Stimulated activated CD4-positive, alpha-beta T cell treated with anti-CD3 and anti-CD28 coated beads, Interleukin-1b, Interleukin-23, amount 100 ng/mL, for 48 hours (primary cell): ENCODE data around the gene SMG9.
A peak's percentile ranks its signal among the peaks of the same experiment; 100 is the strongest.

Source experiments
- DNase-seq: peaks from one replicate; pipeline ENCODE4 v3.0.0-alpha.2; 2020

The SMG9 gene

DNA sequence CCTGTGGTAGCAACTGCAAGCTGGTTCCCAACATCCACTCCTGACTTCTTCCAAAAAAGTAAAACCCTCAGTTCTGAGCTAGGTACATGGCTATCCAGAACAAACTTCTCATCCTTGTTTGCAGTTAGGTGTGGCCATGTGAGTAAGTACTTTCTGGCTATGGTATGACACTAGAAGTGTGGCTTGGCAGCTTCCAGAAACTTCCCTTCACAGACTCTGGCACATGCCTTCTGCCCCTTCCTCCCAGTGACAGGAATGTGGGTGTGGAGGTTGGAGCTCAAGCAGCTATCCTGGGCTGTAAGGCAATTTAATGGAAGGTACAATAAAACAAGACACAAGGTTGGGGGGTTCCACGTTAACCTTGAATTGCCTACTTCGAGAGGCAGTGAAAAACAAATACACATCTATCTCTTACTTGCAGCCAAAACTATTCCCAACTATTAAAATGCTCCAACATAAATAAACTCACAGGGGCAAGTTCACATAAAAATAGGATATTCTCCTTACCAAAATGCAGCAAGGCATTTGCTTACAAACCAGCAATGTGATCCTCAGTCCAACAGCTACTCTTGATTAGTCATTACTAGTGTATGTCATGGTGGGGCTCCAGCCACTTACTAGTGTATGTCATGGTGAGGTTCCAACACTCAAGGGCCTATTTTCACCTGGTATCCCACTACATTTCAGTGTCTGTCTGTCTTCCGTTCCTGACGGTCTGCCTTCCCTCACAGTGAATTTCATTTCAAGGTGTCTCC is 3.1 kb downstream of the SMG9 start:
- no peak for DNase-seq

DNA sequence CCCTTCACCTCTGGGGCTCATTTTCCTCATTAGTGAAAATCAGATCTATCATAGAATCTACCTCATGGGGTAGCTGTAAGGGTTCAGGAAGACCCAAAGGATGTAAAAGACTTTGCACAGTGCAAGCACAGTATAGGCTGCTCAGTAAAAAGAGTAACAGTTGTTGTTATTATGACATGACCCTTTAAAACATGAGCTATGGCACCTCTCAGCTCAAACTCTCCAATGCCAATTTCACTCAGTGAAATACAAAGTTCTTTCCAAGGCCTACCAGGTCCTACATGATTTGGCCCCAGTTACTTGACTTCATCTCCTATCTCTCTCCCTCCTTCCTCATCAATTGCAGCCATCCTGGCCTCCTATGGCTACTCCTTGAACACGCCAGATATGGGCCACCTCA is 4.9 kb downstream of the SMG9 start:
- DNase-seq = no peak

DNA sequence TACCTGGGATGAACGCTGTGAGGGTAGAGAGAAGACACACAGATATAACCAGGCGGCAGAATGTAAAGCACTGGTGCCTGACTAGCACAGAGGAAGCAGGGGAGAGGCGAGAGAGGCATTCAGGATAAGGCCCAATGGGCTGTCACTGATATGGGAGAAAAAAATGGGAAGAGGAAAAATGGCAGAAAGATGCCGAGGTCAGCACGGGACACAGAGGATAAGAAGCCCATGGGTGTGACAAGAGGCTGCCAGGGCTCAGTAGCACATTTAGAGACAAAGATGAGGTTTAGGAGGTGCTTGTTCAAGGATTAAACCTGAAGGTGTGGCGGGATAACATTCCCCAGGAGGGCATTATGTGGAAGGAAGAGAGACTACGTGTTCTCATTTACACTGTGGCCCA is 5.6 kb downstream of the SMG9 start:
- DNase-seq = no peak

DNA sequence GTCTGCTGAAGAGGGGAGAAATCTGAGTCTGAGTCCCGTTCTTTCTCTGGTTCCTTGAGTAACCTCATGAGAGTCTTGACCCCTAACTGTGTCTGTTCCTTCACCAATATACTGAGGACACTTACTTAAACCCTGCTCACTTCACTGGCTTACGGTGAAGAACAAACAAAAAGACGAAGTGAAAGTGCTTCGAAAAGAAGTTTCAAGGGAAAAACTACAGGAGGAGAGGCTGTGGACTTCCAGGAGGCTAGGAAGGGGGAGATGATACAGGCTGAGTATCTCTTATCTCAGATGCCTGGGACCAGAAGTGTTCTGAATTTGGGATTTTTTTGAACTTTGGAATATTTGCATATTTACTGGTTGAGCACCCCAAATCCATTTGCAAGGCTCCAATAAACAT is 6.1 kb downstream of the SMG9 start:
- no peak for DNase-seq

DNA sequence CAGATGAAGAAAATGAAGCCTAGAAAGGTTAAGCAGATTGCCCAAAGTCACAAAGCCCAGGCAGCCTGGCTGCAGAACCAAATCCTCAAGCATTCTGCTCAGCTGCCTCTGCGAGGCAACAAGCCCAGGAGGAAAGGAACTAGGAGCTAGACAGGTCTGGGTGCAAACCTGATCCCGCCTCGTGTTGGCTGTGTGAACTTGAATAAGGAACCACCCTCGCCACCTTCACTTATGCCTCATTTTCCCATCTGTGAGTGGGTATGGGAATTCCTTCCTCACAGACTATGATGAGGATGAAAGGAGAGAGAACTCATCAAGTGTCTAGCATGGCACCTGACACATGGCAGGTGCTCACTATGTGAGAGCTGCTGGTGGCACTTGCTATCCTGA is 6.6 kb downstream of the SMG9 start:
- DNase-seq = no peak

DNA sequence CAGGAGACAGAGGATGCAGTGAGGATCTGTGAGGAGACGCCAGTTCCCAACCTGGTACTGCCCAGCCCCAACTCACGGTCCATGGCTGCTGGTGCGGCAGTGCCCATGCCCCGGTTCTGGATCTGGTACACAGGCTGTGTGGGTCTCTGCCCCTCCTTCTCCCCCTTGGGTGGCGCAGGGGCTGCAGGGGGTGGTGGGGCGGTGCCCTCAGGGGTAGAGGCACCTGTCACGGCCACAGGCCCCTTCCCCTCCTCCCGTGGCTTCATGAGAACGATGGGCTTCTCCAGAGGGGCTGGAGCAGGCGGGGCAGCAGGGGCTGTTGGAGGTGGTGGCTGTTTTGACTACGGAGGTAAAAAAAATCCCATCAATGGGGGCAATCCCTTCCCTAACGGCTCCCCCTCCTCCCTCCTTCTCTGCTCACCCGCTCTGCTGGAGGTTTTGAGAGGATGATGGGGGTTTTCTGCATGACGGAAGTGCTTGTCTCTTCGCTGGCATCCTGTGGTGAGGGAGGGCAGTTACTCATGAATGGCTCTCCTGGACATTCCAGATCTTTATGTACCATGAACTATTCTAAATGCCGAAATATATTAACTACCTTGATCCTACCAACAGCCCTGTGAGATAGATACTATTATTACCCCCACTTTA is 7.1 kb downstream of the SMG9 start:
- no peak for DNase-seq

DNA sequence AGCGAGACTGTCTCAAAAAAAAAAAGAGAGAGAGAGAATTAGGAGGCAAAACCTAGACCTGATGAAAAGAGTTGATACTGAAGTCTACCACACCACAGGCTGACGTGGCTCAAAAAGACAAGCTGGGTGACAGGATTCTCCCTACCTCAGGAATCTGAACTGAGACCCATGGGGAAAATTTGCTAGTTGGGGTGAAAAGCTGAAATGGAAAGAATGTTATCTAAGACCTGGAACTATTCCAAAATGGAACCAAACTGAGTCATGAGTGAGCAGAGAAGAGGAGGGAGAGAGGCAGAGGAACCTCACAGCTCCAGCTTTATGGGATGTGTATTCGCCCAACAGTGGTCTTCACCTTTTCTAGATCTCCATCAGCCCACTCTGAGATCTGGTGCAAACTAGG is 11.7 kb downstream of the SMG9 start:
- no peak for DNase-seq

DNA sequence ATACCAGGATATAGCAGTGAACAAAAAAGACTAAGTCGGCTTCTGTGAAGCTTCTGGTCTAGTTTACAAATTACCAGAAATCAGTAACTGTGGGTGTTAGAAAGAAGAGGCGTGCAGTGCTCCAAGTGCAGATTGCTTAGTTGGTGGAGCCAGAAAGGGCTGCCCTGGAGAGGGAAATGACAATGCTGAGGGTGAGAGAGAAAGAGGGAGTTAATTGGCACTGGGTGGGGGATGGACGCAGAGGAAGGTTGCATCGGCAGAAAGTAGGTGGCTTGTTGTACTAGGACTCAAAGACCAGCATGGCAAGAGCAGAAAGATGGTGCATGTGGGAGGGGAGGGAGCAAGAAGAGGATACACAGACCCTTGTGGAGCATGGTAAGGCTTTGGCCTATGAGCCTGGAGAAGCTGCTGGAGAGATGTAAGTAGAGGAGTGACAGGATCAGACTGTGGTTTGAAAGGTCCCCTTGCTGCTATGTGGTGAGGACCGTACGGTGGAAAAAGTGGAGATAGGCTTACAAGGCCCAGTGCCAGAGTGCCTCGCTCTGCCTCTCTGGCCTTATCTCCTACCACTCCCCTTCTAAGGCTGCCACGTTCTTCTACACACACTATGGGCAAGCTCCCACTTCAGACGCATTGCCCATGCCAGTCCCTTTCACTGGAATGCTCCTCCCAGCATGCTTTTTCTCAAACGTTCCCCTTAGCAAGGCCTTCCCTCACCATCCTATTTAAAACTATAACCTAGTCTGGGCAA is 13.5 kb downstream of the SMG9 start:
- no peak for DNase-seq

DNA sequence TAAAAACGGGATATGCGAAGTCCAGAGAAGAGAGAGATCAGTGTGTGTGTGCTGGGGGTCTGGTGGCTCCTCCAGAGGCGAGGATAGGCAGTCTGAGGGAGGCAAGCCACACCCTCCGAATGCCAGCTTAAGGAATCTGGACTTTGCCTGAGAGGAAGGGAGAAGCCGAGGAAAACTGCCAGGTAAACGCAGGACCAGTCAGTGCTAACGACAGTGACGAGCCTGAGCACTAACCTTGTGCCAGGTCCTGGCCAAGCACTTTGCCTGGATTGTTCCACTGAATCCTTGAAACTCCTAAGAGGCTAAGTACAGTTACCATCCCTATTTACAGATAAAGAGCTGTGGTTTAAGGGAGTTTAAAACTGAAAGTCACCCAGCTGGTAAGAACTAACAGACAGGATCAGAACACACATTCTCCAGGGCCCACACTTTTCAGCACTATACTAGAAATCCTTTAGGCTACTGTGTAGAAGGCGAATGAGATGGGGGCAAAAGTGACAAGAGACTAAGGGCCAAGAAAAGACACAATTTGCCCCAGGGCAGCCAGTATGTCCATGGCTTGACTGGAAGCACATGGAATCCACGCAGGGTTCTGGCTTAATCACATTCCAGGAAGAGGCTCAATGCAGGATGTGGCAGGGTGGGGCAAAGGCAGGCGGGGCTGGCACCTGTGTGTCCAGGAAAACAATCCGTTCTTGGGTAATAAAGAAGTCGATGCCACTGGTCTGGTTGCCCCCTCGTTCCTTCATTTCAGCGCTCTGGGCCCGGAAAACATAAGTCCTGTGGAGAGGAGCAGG is 15.1 kb downstream of the SMG9 start:
- no peak for DNase-seq

DNA sequence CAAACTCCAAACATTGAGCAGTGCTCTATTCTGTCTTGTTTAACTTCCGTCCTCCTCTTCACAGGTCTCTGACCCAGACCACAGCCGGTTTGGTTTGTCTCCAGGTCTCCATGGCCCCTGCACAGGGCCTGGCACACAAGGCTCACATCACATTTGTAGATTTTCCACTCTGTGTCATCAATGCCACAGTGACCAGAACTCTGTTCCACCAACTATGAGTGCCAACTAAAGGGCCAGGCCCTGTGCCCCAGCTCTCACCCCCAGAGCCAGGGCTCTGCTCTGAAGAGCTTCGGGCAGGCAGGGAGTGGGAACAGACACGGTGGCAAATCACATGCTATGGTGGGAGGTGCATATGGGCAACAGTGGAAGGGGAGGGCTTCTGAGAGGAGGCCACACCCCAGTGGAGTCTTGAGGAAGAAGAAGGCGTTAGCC is 16.0 kb downstream of the SMG9 start:
- DNase-seq = no peak

DNA sequence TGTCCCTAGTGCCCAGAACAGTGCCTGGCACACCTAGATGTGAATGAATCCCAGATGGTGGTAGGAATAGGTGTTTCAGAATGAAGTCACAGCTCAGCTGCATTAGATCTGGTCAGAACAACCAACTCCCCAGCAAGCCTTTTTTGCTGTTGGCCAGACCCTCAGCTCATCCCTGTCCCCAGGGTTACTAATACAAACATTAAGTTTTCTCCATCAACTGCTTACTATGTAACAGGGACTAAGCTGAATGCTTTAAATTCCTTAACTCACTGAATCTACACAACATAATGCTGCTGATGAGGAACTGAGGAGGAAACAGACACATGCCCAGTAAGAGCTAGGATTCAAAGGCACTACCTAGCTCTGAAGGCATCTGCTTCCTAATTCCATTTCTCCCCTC is 18.8 kb downstream of the SMG9 start:
- no peak for DNase-seq

DNA sequence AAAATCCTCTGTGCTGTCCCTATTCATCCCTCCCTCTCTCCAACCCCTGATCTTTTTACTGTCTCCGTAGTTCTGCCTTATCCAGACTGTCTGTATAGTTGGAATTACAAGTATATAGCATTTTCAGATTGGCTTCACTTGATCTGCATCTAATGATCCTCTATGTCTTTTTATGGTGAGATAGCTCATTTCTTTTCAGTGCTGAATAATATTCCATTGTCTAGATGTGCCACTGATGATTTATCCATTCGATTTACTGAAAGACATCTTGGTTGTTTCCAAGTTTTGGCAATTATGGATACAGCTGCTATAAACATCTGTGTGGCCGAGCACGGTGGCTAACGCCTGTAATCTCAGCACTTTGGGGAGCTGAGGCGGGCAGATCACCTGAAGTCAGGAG is 19.7 kb downstream of the SMG9 start:
- DNase-seq = no peak

DNA sequence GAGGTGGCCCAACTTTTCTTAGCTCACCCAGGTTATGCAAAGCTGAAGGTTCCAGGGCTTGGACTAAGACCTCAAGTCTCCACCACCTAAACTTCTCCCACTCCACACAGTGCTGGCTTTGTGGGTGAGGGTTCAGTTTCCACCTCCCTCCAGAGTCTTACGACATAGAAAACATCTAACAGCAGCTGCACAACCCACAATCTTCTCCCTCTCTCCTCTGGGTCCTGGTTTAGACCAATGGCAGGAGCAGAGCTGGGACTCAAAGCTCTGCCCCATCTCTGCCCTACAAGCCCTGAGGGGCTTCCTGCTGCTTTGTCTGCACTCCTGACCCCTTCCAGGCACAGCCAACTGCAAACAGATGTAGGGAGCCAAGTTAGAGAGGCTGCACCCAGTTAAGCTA is 22.9 kb downstream of the SMG9 start:
- DNase-seq = no peak

DNA sequence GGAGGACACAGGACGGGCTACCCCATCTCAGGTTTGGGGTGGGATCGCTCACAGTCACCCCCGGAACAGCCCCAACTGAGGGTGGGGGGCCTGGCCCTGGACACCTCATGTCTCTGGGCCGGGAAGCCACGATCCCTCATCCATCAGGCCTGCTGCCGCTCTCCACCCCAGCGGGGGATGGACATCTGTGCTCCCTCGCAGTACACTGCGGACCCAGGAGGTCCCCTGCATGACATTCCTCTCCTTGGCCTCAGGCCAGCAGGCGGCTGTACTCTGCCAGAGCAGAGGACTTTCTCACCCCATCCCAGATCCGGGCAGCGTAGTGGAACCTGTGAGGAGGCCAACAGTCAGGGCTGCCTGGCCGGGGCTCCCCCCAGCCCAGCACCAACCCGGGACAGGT is 23.4 kb downstream of the SMG9 start:
- no peak for DNase-seq

DNA sequence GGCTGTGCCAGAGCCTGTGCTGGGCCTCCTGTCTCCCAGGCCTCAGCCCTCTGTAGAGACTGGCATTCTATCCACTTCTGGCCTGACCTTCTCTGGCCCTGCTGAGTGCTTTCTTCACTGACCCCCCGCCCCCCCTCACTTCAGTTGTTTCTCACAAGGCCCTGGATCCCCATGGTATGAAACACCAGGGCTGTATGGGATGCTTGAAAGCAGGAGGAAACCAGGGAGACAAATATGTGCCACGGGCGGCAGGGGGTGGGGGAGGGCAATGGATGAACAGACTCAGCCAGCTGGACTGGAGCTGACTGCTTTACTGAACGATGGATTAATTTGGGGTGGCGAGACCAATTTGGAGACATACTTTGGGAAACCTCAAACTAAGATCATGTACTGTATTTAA is 24.8 kb downstream of the SMG9 start:
- no peak for DNase-seq

DNA sequence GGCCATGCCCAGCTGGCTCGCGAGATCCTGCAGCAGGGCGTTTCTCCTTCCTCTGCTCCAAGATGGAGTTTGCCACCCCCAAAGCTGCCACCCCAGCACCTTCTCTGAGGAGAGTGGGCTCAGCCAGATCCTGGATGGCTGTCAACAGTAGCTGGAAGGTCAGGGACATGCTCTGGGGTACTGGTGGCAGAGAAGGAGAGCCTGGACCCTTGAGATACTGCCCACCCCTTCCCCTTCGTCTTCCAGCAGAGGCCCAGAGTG is 27.2 kb downstream of the SMG9 start:
- DNase-seq = no peak

DNA sequence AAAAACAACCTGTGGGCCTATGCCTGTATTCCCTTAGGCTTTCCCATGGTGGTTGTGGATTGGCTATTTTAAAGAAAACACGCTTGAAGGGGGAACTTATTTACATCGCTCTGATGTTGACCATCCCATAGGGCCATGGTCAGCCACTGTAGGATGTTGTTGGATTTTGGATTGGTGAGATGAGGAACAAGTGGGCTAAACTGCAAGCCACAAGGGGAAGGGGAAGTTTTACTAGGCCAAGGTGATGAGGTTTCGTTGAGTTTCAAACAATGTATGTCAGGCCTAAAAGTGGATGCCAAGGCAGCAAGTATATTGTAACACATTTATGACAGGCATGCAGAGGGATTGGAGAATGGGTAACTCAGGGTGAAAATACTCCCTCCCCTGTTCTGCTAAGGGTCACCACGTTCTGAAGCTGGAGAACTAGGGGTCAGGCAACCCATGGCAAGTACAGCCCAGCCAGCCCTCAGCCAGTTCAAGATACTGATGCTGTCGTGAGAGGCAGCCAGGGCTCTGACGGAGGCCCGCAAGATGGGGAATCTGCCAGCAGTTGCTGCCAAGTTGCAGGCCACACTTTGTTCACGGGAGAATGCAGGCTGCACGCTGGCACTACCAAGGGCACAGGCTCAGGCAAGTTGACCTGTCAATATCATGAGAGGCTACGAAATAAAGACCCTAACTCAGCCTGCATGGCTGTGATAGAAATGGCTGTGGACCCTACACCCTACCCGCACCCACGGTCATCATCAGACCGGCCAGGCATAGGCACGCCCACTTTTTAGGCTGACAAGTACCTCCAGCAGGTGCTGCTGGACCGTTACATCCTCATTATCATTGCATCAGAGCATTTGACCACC is 27.8 kb downstream of the SMG9 start:
- DNase-seq = no peak

DNA sequence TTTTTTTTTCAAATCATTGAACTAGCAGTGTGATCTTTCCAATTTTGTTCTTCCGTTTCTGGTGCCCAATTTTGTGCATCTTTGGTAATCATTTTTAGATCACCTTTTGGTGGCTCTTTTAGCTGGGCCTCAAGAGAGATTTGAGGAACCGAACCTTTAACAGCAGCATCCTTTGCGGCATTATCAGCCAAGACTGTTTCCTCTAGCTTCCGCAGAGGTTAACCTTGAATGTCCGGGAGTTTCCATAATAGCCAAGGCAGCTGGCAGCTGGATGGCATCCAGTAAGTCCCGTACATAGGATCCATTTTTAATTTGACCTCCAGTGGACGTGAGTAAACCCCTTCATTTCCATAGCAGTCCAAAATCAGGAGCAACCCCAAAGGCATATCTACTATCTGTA is 29.3 kb downstream of the SMG9 start:
- no peak for DNase-seq

DNA sequence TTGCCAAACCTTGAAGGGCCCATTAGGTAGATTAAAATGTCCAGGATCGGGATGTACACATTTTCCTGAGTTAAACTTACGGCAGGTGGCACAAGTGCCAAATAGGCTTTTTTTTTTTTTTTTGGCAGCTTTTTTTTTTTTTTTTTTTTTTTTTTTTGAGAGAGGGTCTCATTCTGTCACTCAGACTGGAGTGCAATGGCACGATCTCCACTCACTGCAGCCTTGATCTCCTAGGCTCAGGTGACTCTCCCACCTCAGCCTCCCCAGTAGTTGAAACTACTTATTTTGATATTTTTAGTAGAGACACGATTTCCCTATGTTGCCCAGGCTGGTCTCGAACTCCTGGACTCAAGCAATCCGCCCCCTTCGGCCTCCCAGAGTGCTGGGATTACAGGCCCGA is 29.9 kb downstream of the SMG9 start:
- no peak for DNase-seq

DNA sequence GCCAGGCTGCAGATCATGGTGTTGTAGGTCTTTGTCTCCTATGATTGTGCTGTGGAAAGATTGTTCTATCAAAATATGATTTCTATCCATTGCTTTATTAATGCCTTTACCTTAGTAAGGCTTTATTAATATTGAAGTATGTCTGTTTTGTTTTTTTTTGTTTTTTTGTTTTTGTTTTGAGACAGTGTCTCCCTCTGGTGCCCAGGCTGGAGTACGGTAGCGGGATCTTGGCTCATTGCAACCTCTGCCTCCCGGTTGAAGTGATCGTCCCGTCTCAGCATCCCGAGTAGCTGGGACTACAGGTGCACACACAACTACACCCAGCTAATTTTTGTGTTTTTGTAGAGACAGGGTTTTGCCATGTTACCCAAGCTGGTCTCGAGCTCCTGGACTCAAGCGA is 31.2 kb downstream of the SMG9 start:
- DNase-seq = no peak

DNA sequence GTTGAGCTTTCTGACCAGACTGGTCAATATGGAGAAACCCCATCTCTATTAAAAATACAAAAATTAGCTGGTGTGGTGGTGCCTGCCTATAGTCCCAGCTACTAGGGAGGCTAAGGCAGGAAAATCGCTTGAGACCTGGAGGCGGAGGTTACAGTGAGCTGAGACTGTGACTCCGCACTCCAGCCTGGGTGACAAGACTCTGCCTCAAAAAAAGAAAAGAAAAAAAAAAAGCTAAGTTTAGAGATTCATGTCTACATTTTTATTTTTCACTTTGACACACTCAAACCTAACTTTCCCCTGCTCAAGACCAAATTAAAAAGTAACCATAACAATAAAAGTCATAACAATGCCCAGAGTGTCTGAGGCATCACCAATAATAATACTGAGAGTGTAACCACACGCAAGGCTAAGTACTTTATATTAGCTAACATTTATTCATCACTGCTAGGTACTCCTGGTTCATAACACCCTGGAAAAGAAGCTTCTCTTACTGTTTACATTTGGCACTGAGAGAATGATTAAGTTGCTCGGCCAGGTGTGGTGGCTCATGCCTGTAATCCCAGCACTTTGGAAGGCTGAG is 33.2 kb downstream of the SMG9 start:
- DNase-seq = no peak

DNA sequence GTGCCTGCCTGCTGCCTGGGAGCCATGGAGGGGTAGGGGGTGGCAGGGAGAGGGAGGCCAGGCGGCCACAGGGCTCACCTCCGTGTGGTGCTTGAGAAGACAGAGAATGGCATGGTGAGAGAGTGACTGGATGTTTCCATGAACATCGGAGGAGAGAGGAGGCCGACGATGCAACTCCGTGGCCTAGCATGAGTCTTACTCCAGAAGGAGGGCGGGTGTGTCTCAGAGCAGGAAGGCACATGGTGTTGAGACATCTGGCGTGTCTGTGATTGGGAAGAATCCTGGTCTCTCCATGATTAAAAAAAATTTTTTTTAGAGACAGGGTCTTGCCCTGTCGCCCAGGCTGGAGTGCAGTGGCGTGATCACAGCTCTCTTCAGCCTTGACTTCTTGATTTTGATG is 33.8 kb downstream of the SMG9 start:
- peak; percentile 12 for DNase-seq
